Thyroid gland (tissue), 4 donors: ENCODE results near the gene TM7SF3. TPM values are rescaled to one million over a fixed set of nuclear protein-coding genes. Genes with fewer than 3 reads are reported as not detected.

Experiments
- DNase-seq, 2 donors: peaks; one replicate each; pipeline ENCODE4 v3.0.0-alpha.2; 2019
- H3K27ac ChIP-seq, 3 donors: fragments of 200-600 bp; sonication (generic); 1 replicate in 2 of 3; 2 replicates in 1 of 3; pipeline ENCODE4 v1.5.1; 2016 to 2019; ENCODE audit warnings: mild to moderate bottlenecking in 1 of 3, moderate library complexity in 1 of 3
- H3K27me3 ChIP-seq: fragments of 200-600 bp; sonication (generic); one replicate; pipeline ENCODE4 v1.5.1; 2019
- H3K36me3 ChIP-seq, 2 donors: fragments of 200-600 bp; sonication (generic); one replicate each; pipeline ENCODE4 v1.5.1; 2016 to 2019
- H3K4me1 ChIP-seq, 2 donors: fragments of 200-600 bp; sonication (generic); one replicate each; pipeline ENCODE4 v1.5.1; 2017 to 2019
- H3K4me3 ChIP-seq, 3 donors: fragments of 200-600 bp; sonication (generic); replicated peaks in 1 of 3; 1 replicate in 2 of 3; 2 replicates in 1 of 3; pipeline ENCODE4 v1.5.1; 2016; ENCODE audit warnings: mild to moderate bottlenecking in 1 of 3
- H3K9me3 ChIP-seq: fragments of 200-600 bp; sonication (generic); one replicate; pipeline ENCODE4 v1.5.1; 2017
- POLR2A ChIP-seq, 2 donors: fragments of 450-650 bp; IDR thresholded peaks; one replicate each; pipeline ENCODE4 v1.6.1; 2017; ENCODE audit warnings: antibody characterized with exemption in 2 of 2, mild to moderate bottlenecking in 2 of 2, moderate library complexity in 1 of 2
- WGBS, 2 donors: methylation state at CpG; one replicate each; pipeline ENCODE4 v1.1.5; 2017; 5-methylcytosine and 5-hydroxymethylcytosine counted together
- intact Hi-C: fragments of 100-400 bp; cut with DNase I; formaldehyde crosslinking; loops from one replicate; pipeline ENCODE4 v1.15.1; 2023
- total RNA-seq, 4 donors: library from RNA; depleted of rRNA; stranded (reverse); fragments of >200 nt; gene quantifications; one replicate each; pipeline ENCODE4 v1.2.3, GENCODE V29; 2016
- TF ChIP-seq, protein P1 (sequence below), 6 experiments: fragments of 200-600 bp in 3 of 6; fragments of 450-650 bp in 3 of 6; sonication (generic) in 3 of 6; IDR thresholded peaks; one replicate each; pipeline ENCODE4 v1.5.1; 2016 to 2019; ENCODE audit warnings: antibody characterized with exemption in 6 of 6, mild to moderate bottlenecking in 2 of 6, inconsistent platforms in 1 of 6, moderate library complexity in 1 of 6

TM7SF3 gene
- total RNA-seq, 4 donors from 2014 or later = 69.7 to 213 (median 76.8) TPM

- Histone ChIP-seq H3K36me3 (no peaks in the 10 kb centered on the region), H3K9me3 (no peaks in the 10 kb centered on the region), H3K4me1 (peaks cover 11 to 13% of the 10 kb centered on the region in 2 donors), H3K4me3 (no peak overlapping the region), H3K27ac (no peak overlapping the region), H3K27me3 (no peaks in the 10 kb centered on the region)
- TF ChIP-seq, protein P1, sequence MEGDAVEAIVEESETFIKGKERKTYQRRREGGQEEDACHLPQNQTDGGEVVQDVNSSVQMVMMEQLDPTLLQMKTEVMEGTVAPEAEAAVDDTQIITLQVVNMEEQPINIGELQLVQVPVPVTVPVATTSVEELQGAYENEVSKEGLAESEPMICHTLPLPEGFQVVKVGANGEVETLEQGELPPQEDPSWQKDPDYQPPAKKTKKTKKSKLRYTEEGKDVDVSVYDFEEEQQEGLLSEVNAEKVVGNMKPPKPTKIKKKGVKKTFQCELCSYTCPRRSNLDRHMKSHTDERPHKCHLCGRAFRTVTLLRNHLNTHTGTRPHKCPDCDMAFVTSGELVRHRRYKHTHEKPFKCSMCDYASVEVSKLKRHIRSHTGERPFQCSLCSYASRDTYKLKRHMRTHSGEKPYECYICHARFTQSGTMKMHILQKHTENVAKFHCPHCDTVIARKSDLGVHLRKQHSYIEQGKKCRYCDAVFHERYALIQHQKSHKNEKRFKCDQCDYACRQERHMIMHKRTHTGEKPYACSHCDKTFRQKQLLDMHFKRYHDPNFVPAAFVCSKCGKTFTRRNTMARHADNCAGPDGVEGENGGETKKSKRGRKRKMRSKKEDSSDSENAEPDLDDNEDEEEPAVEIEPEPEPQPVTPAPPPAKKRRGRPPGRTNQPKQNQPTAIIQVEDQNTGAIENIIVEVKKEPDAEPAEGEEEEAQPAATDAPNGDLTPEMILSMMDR (IDR thresholded peaks at IDR 0.05) = no peak
- TF ChIP-seq POLR2A (IDR thresholded peaks at IDR 0.05) = no peak
- DNase-seq = no peak
- intact Hi-C loops = no loop called here
- 95 to 96% methylated on average over 2 of the region's 2 CpGs for WGBS, 2 donors
Observed at GRCh38 chr12:26982866-26983265, 31.3 kb downstream of the TM7SF3 start.

GRCh38 chr12:26979733-26980132, 34.5 kb downstream of the TM7SF3 start:
- no peak for DNase-seq
- no peaks in the 10 kb centered on the region for H3K9me3 ChIP-seq
- intact Hi-C loops = no loop called here
- no peaks in the 10 kb centered on the region for H3K36me3 ChIP-seq
- no peaks in the 10 kb centered on the region for H3K27me3 ChIP-seq
- no peaks in the 10 kb centered on the region for H3K4me1 ChIP-seq
- no peak for TF ChIP-seq POLR2A (IDR thresholded peaks at IDR 0.05)
- TF ChIP-seq, protein P1 (IDR thresholded peaks at IDR 0.05) = no peak
- no peak overlapping the region for H3K4me3 ChIP-seq
- WGBS, 2 donors = 89 to 94% methylated on average over 11 of the region's 11 CpGs
- H3K27ac ChIP-seq = no peak overlapping the region

GRCh38 chr12:26978801-26979200, 35.4 kb downstream of the TM7SF3 start:
- 91 to 95% methylated on average over 1 of the region's 1 CpG for WGBS, 2 donors
- Histone ChIP-seq H3K9me3 (no peaks in the 10 kb centered on the region), H3K4me1 (no peaks in the 10 kb centered on the region), H3K27ac (no peak overlapping the region), H3K36me3 (peaks cover 4 to 5% of the 10 kb centered on the region in 2 donors), H3K4me3 (no peak overlapping the region), H3K27me3 (no peaks in the 10 kb centered on the region)
- TF ChIP-seq, protein P1 (IDR thresholded peaks at IDR 0.05) = no peak
- no peak for TF ChIP-seq POLR2A (IDR thresholded peaks at IDR 0.05)
- intact Hi-C loops = no loop called here
- no peak for DNase-seq

GRCh38 chr12:26976687-26977086, 37.5 kb downstream of the TM7SF3 start:
- no peaks in the 10 kb centered on the region for H3K9me3 ChIP-seq
- 95 to 97% methylated on average over 2 of the region's 2 CpGs for WGBS, 2 donors
- TF ChIP-seq POLR2A (IDR thresholded peaks at IDR 0.05) = no peak
- no peak overlapping the region for H3K4me3 ChIP-seq
- intact Hi-C loops = no loop called here
- H3K4me1 ChIP-seq = no peaks in the 10 kb centered on the region
- H3K36me3 ChIP-seq = peaks cover 7 to 9% of the 10 kb centered on the region in 2 donors
- H3K27ac ChIP-seq = no peak overlapping the region
- no peak for DNase-seq
- no peaks in the 10 kb centered on the region for H3K27me3 ChIP-seq

GRCh38 chr12:26971963-26972362, 42.2 kb downstream of the TM7SF3 start:
- DNase-seq = no peak
- no peak overlapping the region for H3K27ac ChIP-seq
- no peaks in the 10 kb centered on the region for H3K9me3 ChIP-seq
- 78 to 90% methylated on average over 2 of the region's 2 CpGs for WGBS, 2 donors
- intact Hi-C loops = no loop called here
- H3K4me3 ChIP-seq = no peak overlapping the region
- H3K27me3 ChIP-seq = no peaks in the 10 kb centered on the region
- TF ChIP-seq, protein P1 (IDR thresholded peaks at IDR 0.05) = no peak
- TF ChIP-seq POLR2A (IDR thresholded peaks at IDR 0.05) = no peak
- peaks cover 9 to 12% of the 10 kb centered on the region in 2 donors for H3K36me3 ChIP-seq
- H3K4me1 ChIP-seq = no peaks in the 10 kb centered on the region

GRCh38 chr12:26970136-26970535, 44.0 kb downstream of the TM7SF3 start:
- no peaks in the 10 kb centered on the region for H3K27me3 ChIP-seq
- H3K36me3 ChIP-seq = peaks cover 9 to 12% of the 10 kb centered on the region in 2 donors
- no peak overlapping the region for H3K4me3 ChIP-seq
- TF ChIP-seq POLR2A (IDR thresholded peaks at IDR 0.05) = no peak
- TF ChIP-seq, protein P1 (IDR thresholded peaks at IDR 0.05) = no peak
- 95 to 100% methylated on average over 2 of the region's 2 CpGs for WGBS, 2 donors
- no peaks in the 10 kb centered on the region for H3K4me1 ChIP-seq
- intact Hi-C loops = no loop called here
- no peak for DNase-seq
- H3K9me3 ChIP-seq = no peaks in the 10 kb centered on the region
- no peak overlapping the region for H3K27ac ChIP-seq
